HCT116 (cell line): ENCODE measurements around the gene TLL2. TPM values are rescaled to one million over a fixed set of nuclear protein-coding genes. Genes with fewer than 3 reads are reported as not detected.

Source experiments
- ATAC-seq: fragments of 200-7000 bp; cut with Tn5 transposase; 2 replicates; pipeline ENCODE4 v1.9.1; 2020; ENCODE audit warnings: mild to moderate bottlenecking, moderate library complexity
- BruUV-seq: library from RNA; stranded (reverse); fragments of 400-500 nt; replicated peaks from 2 replicates; lab custom pipeline; 2021; lab: Mats Ljungman, UMichigan
- CTCF ChIA-PET: fragments of 300-600 bp; sonication (Branson Sonifier 250); formaldehyde crosslinking; loops from one replicate; lab custom pipeline; 2021; ENCODE audit warnings: antibody characterized with exemption; lab: Charles Lee
- POLR2A ChIA-PET: fragments of 300-600, 350-600 bp; sonication (Branson Sonifier 250); formaldehyde crosslinking; loops from one replicate; lab custom pipeline; 2021; ENCODE audit warnings: antibody characterized with exemption; lab: Charles Lee
- RAD21 ChIA-PET, 2 experiments: fragments of 300-600 bp; sonication (Branson Sonifier 250); formaldehyde crosslinking; loops; one replicate each; lab custom pipeline; 2023; ENCODE audit warnings: low total read pairs in 2 of 2; ENCODE audit not compliant: uncharacterized antibody in 2 of 2, unreplicated experiment in 2 of 2, low non-redundant PET in 1 of 2; lab: Charles Lee
- DNase-seq: peaks from one replicate; pipeline ENCODE4 v3.0.0-alpha.2; 2010; ENCODE audit warnings: low read depth, low spot score
- H2AFZ ChIP-seq: fragments of 200-600 bp; shearing (Covaris generic), sonication (generic); 2 replicates; pipeline ENCODE4 v1.6.1; 2017; ENCODE audit warnings: low read depth, mixed run types, mixed read lengths, antibody characterized with exemption, low read length; ENCODE audit not compliant: poor library complexity, severe bottlenecking
- H3K27ac ChIP-seq: 2 replicates; pipeline ENCODE4 v1.5.1; 2012; ENCODE audit warnings: low read depth, low read length
- H3K27me3 ChIP-seq: fragments of 200-600 bp; sonication (generic); 2 replicates; pipeline ENCODE4 v1.6.1; 2016; ENCODE audit warnings: mixed run types, low read length, mixed read lengths; ENCODE audit not compliant: insufficient read depth
- H3K36me3 ChIP-seq, 2 experiments: fragments of 200-500 bp in 1 of 2; fragments of 200-600 bp in 1 of 2; sonication (Bioruptor generic) in 1 of 2; sonication (generic) in 1 of 2; 2 replicates each; pipeline versions ENCODE4 v1.5.1 to v1.6.1; 2014 to 2016; ENCODE audit warnings: low read length in 2 of 2, inconsistent platforms in 1 of 2, mixed read lengths in 1 of 2, mixed run types in 1 of 2; ENCODE audit not compliant: insufficient read depth in 2 of 2, control insufficient read depth in 1 of 2
- H3K4me1 ChIP-seq, 2 experiments: fragments of 200-600 bp in 1 of 2; sonication (generic) in 1 of 2; 2 replicates each; pipeline versions ENCODE4 v1.5.1 to v1.6.1; 2012 to 2017; ENCODE audit warnings: low read length in 2 of 2, inconsistent platforms in 1 of 2, mild to moderate bottlenecking in 1 of 2, mixed read lengths in 1 of 2, mixed run types in 1 of 2, moderate library complexity in 1 of 2; ENCODE audit not compliant: insufficient read depth in 2 of 2, control insufficient read depth in 1 of 2
- H3K4me2 ChIP-seq: fragments of 200-600 bp; sonication (generic); 2 replicates; pipeline ENCODE4 v1.6.1; 2017; ENCODE audit warnings: mixed run types, low read length, mixed read lengths
- H3K4me3 ChIP-seq, 2 experiments: fragments of 200-600 bp in 1 of 2; sonication (generic) in 1 of 2; replicated peaks in 1 of 2; 2 replicates each; pipeline ENCODE4 v1.5.1; 2011 to 2016; ENCODE audit warnings: low read length in 2 of 2, control low read depth in 1 of 2, low read depth in 1 of 2, mild to moderate bottlenecking in 1 of 2, mixed read lengths in 1 of 2, mixed run types in 1 of 2
- H3K79me2 ChIP-seq: fragments of 200-600 bp; sonication (generic); 2 replicates; pipeline ENCODE4 v1.6.1; 2017; ENCODE audit warnings: mild to moderate bottlenecking, mixed run types, low read length, moderate library complexity, mixed read lengths; ENCODE audit not compliant: insufficient read depth
- H3K9ac ChIP-seq: fragments of 200-600 bp; sonication (generic); 2 replicates; pipeline ENCODE4 v1.6.1; 2016; ENCODE audit warnings: low read length, mixed read lengths
- H3K9me2 ChIP-seq: fragments of 200-600 bp; sonication (generic), shearing (Covaris generic); 2 replicates; pipeline ENCODE4 v1.6.1; 2017; ENCODE audit warnings: mixed run types, mild to moderate bottlenecking, moderate library complexity; ENCODE audit not compliant: insufficient read depth
- H3K9me3 ChIP-seq, 2 experiments: fragments of 200-500 bp in 1 of 2; fragments of 200-600 bp in 1 of 2; sonication (Bioruptor generic) in 1 of 2; sonication (generic) in 1 of 2; 2 replicates each; pipeline ENCODE4 v1.6.1; 2014 to 2017; ENCODE audit warnings: low read length in 2 of 2, mixed read lengths in 2 of 2, inconsistent platforms in 1 of 2, low read depth in 1 of 2, mild to moderate bottlenecking in 1 of 2, mixed run types in 1 of 2, moderate library complexity in 1 of 2; ENCODE audit not compliant: control insufficient read depth in 1 of 2, insufficient read depth in 1 of 2
- H4K20me1 ChIP-seq: fragments of 200-600 bp; sonication (generic), shearing (Covaris generic); 2 replicates; pipeline ENCODE4 v1.6.1; 2017; ENCODE audit warnings: mixed run types, mild to moderate bottlenecking, moderate library complexity; ENCODE audit not compliant: insufficient read depth
- ATF3 ChIP-seq: IDR thresholded peaks from 2 replicates; pipeline ENCODE4 v1.6.1; 2012
- CBX3 ChIP-seq: IDR thresholded peaks from 2 replicates; pipeline ENCODE4 v1.6.1; 2012; ENCODE audit warnings: low read depth
- CEBPB ChIP-seq: IDR thresholded peaks from 2 replicates; pipeline ENCODE4 v1.6.1; 2012; ENCODE audit warnings: low read depth
- ELF1 ChIP-seq: IDR thresholded peaks from 2 replicates; pipeline ENCODE4 v1.6.1; 2012; ENCODE audit warnings: low read depth, borderline replicate concordance
- EZH2 ChIP-seq: fragments of 200-600 bp; sonication (generic); IDR thresholded peaks from 2 replicates; pipeline ENCODE4 v1.6.1; 2017; ENCODE audit warnings: antibody characterized with exemption, mixed run types
- EZH2phosphoT487 ChIP-seq: fragments of 200-600 bp; IDR thresholded peaks from 2 replicates; pipeline ENCODE4 v1.6.1; 2018; ENCODE audit warnings: antibody characterized with exemption, borderline replicate concordance
- FOSL1 ChIP-seq: IDR thresholded peaks from 2 replicates; pipeline ENCODE4 v1.6.1; 2012; ENCODE audit warnings: low read depth
- RAD21 ChIP-seq: IDR thresholded peaks from 2 replicates; pipeline ENCODE4 v1.6.1; 2012; ENCODE audit warnings: low read depth, mild to moderate bottlenecking
- REST ChIP-seq: IDR thresholded peaks from 2 replicates; pipeline ENCODE4 v1.6.1; 2012; ENCODE audit warnings: low read depth
- SP1 ChIP-seq: IDR thresholded peaks from 2 replicates; pipeline ENCODE4 v1.6.1; 2012; ENCODE audit warnings: low read depth
- SRF ChIP-seq: IDR thresholded peaks from 2 replicates; pipeline ENCODE4 v1.6.1; 2012; ENCODE audit warnings: low read depth
- YY1 ChIP-seq: IDR thresholded peaks from 2 replicates; pipeline ENCODE4 v1.6.1; 2011; ENCODE audit warnings: low read length, low read depth, moderate library complexity, mild to moderate bottlenecking; ENCODE audit not compliant: insufficient replicate concordance; ENCODE audit errors: extremely low read depth
- ZFX ChIP-seq: fragments of 450-650 bp; IDR thresholded peaks from 2 replicates; pipeline ENCODE4 v1.6.1; 2017
- ZNF274 ChIP-seq: fragments of 200-500 bp; sonication (Bioruptor generic); IDR thresholded peaks from 2 replicates; pipeline ENCODE4 v1.6.1; 2014; ENCODE audit warnings: mild to moderate bottlenecking, low read depth, low read length, inconsistent platforms
- intact Hi-C: fragments of 100-400 bp; cut with micrococcal nuclease; formaldehyde crosslinking; loops from 2 replicates; pipeline ENCODE4 v1.10.0; 2022
- total RNA-seq: library from RNA; stranded (reverse); gene quantifications from one replicate; pipeline ENCODE4 v1.2.1, GENCODE V29; 2021; ENCODE audit not compliant: unreplicated experiment

The TLL2 gene
- total RNA-seq, 1 experiment from 2014 or later = 1.3 TPM

GRCh38 chr10:96358851-96359540 lies 154.7 kb downstream of the TLL2 start, which contains the start of gene OPALIN:
TSS of gene OPALIN (minus strand) at chr10:96359002. CDS start at chr10:96358896, 106 bp downstream.
- H3K9me3 ChIP-seq = no peaks in the 10 kb centered on the region
- no peaks in the 10 kb centered on the region for H3K9me2 ChIP-seq
- H3K27me3 ChIP-seq = peaks cover 13% of the 10 kb centered on the region; the same call in 1 of the 2 replicates
- CTCF ChIA-PET = interaction anchor here (1.4 kb wide), 1 partner anchor 12 kb away, joined by 7 read pairs; no protein-coding TSS in a partner anchor
- DNase-seq = no peak
- no peaks in the 10 kb centered on the region for H4K20me1 ChIP-seq
- RAD21 ChIA-PET = no interaction called here
- H3K36me3 ChIP-seq = no peaks in the 10 kb centered on the region
- no peaks in the 10 kb centered on the region for H3K79me2 ChIP-seq
- POLR2A ChIA-PET = no interaction called here
- no peak within 1 kb of the TSS for H2AFZ ChIP-seq
- TF ChIP-seq SP1 (no peak), EZH2 (no peak)
- TF ChIP-seq, all 23 proteins: peak for 0
- intact Hi-C loops = no loop called here
- Histone ChIP-seq H3K4me3 (no peak within 1 kb of the TSS), H3K9ac (no peak within 1 kb of the TSS), H3K27ac (no peak within 1 kb of the TSS), H3K4me2 (no peak within 1 kb of the TSS), H3K4me1 (no peaks in the 10 kb centered on the region)
- no peak for ATAC-seq
- BruUV-seq = no TSS peak

GRCh38 chr10:96357038-96357620 lies 156.6 kb downstream of the TLL2 start:
- no peaks in the 10 kb centered on the region for H3K9me2 ChIP-seq
- RAD21 ChIA-PET = no interaction called here
- H3K4me1 ChIP-seq = no peaks in the 10 kb centered on the region
- H3K27me3 ChIP-seq = peaks cover 13% of the 10 kb centered on the region; the same call in 1 of the 2 replicates
- DNase-seq (no peak), ATAC-seq (no peak)
- no TSS peak for BruUV-seq
- no peak overlapping the region for H3K27ac ChIP-seq
- no peak overlapping the region for H2AFZ ChIP-seq
- intact Hi-C loops = no loop called here
- no peak overlapping the region for H3K4me2 ChIP-seq
- POLR2A ChIA-PET = no interaction called here
- H3K36me3 ChIP-seq = no peaks in the 10 kb centered on the region
- no peak overlapping the region for H3K4me3 ChIP-seq
- no peak overlapping the region for H3K9ac ChIP-seq
- H3K9me3 ChIP-seq = no peaks in the 10 kb centered on the region
- no peaks in the 10 kb centered on the region for H3K79me2 ChIP-seq
- CTCF ChIA-PET = interaction anchor here (1.4 kb wide), 1 partner anchor 14 kb away, joined by 7 read pairs; no protein-coding TSS in a partner anchor
- H4K20me1 ChIP-seq = no peaks in the 10 kb centered on the region
- no peak for TF ChIP-seq REST
- no peak for TF ChIP-seq CEBPB
- TF ChIP-seq ZNF274 = no peak
- TF ChIP-seq SRF = no peak
- TF ChIP-seq ELF1 = no peak
- no peak for TF ChIP-seq ZFX
- no peak for TF ChIP-seq EZH2
- no peak for TF ChIP-seq ATF3
- TF ChIP-seq FOSL1 = no peak
- no peak for TF ChIP-seq CBX3
- no peak for TF ChIP-seq EZH2phosphoT487
- no peak for TF ChIP-seq YY1
- TF ChIP-seq RAD21 = no peak
